Measurements from ENCODE around the gene COLEC12. TPM values are rescaled to one million over a fixed set of nuclear protein-coding genes. Genes with fewer than 3 reads are reported as not detected.

Gene COLEC12
- total and polyA plus RNA-seq, 2 donors (not counting 3 experiments of a cell fraction or from before 2014, with no cell fraction given): 8.0 to 17.1 TPM

GRCh38 chr18:433960-434359, 66.5 kb downstream of the COLEC12 start:
- H3K27ac ChIP-seq (ENCODE audit: insufficient read depth, low read depth, low read length): no peak overlapping the region
- peak; percentile 91 for TF ChIP-seq JUN (IDR thresholded peaks at IDR 0.05; ENCODE audit: borderline replicate concordance, insufficient read depth, insufficient read length, low read depth)
- TF ChIP-seq MAX (IDR thresholded peaks at IDR 0.05; ENCODE audit: insufficient read depth, insufficient read length): no peak
- no peak for TF ChIP-seq POLR2A (IDR thresholded peaks at IDR 0.05; ENCODE audit: low read depth, low read length)
- TF ChIP-seq FOS (IDR thresholded peaks at IDR 0.05; ENCODE audit: borderline replicate concordance, insufficient read depth, low read length): peak; percentile 69
- no peak for TF ChIP-seq POLR2AphosphoS5 (IDR thresholded peaks at IDR 0.05; ENCODE audit: insufficient read depth, low read depth, low read length)
- no peaks in the 10 kb centered on the region for H3K36me3 ChIP-seq (ENCODE audit: control insufficient read depth in 2 of 2, extremely low read depth in 1 of 2, insufficient read depth in 2 of 2, low read length in 2 of 2)
- peaks cover 14% of the 10 kb centered on the region for H3K4me1 ChIP-seq (ENCODE audit: control insufficient read depth, extremely low read depth, insufficient read depth, low read length)
- no peak overlapping the region for H2AFZ ChIP-seq (ENCODE audit: low read depth, low read length)
- ChIA-PET POLR2A (no interaction called here), CTCF (interaction anchor here (1.4 kb wide), 2 partner anchors 10 to 24 kb away, joined by 4 read pairs; no protein-coding TSS in a partner anchor)
- no peak overlapping the region for H3K4me2 ChIP-seq (ENCODE audit: insufficient read depth, low read length)
- no peaks in the 10 kb centered on the region for H3K9me1 ChIP-seq (replicated peaks; ENCODE audit: control insufficient read depth, extremely low read depth, insufficient read depth, low read length)
- DNase-seq (ENCODE audit: low read depth, low spot score): peak; percentile 43
- no peaks in the 10 kb centered on the region for H4K20me1 ChIP-seq (replicated peaks; ENCODE audit: control insufficient read depth, extremely low read depth, insufficient read depth, low read length)
- H3K27me3 ChIP-seq (ENCODE audit: control insufficient read depth in 2 of 2, insufficient read depth in 2 of 2, low read length in 2 of 2): no peaks in the 10 kb centered on the region
- H3K79me2 ChIP-seq (ENCODE audit: control insufficient read depth, insufficient read depth, low read length): no peaks in the 10 kb centered on the region
- peak; percentile 12 for FAIRE-seq
- H3K4me3 ChIP-seq (replicated peaks in 1 of 3; ENCODE audit: insufficient read depth in 1 of 3, low read depth in 1 of 3, low read length in 3 of 3): no peak overlapping the region
- no peak overlapping the region for H3K9ac ChIP-seq (replicated peaks; ENCODE audit: extremely low read depth, insufficient read depth, low read length)
- no peaks in the 10 kb centered on the region for H3K9me3 ChIP-seq (replicated peaks; ENCODE audit: control insufficient read depth, insufficient read depth, low read length)
- BruUV-seq (replicated peaks): no TSS peak
- intact Hi-C loops (cut with micrococcal nuclease) (no loop called here), dilution Hi-C loops (cut with MboI; ENCODE audit: extremely low pct_ligation_motif_present, low sequenced_read_pairs) (no loop called here)

DNA sequence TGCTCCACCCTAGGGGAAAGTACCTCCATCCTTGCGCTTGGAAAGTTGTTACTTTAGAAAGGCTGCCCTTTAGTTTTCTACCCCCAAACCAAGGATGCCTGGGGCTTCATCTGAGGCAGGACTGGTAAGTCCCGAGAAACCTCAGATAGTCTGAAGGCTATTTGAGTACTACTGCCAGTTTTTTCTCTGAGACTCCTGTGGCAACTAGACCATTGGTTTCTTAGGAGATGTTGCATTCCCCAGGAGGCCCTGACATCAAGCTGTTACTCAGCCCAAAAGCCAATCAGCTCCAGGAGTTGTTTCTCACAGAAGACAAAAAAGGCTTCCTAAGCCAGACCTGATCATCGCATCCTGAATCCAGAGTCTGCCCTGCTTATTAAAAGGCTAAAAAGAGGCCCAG, 67.2 kb downstream of the COLEC12 start:
- intact Hi-C loops (cut with micrococcal nuclease): no loop called here
- no peaks in the 10 kb centered on the region for H3K79me2 ChIP-seq (ENCODE audit: control insufficient read depth, insufficient read depth, low read length)
- no peaks in the 10 kb centered on the region for H3K27me3 ChIP-seq (ENCODE audit: control insufficient read depth in 2 of 2, insufficient read depth in 2 of 2, low read length in 2 of 2)
- H4K20me1 ChIP-seq (replicated peaks; ENCODE audit: control insufficient read depth, extremely low read depth, insufficient read depth, low read length): no peaks in the 10 kb centered on the region
- FAIRE-seq (no peak), DNase-seq (ENCODE audit: low read depth, low spot score) (no peak)
- ChIA-PET CTCF (interaction anchor here (0.6 to 1.1 kb wide), 2 partner anchors 9 to 22 kb away, joined by 3 to 5 read pairs; no protein-coding TSS in a partner anchor), POLR2A (no interaction called here)
- dilution Hi-C loops (cut with MboI; ENCODE audit: extremely low pct_ligation_motif_present, low sequenced_read_pairs): no loop called here
- peaks cover 14% of the 10 kb centered on the region for H3K4me1 ChIP-seq (ENCODE audit: control insufficient read depth, extremely low read depth, insufficient read depth, low read length)
- H3K9ac ChIP-seq (replicated peaks; ENCODE audit: extremely low read depth, insufficient read depth, low read length): no peak overlapping the region
- no peak overlapping the region for H3K4me3 ChIP-seq (replicated peaks in 1 of 3; ENCODE audit: insufficient read depth in 1 of 3, low read depth in 1 of 3, low read length in 3 of 3)
- H3K36me3 ChIP-seq (ENCODE audit: control insufficient read depth in 2 of 2, extremely low read depth in 1 of 2, insufficient read depth in 2 of 2, low read length in 2 of 2): no peaks in the 10 kb centered on the region
- H2AFZ ChIP-seq (ENCODE audit: low read depth, low read length): peak overlapping the region; percentile 34
- no TSS peak for BruUV-seq (replicated peaks)
- H3K9me3 ChIP-seq (replicated peaks; ENCODE audit: control insufficient read depth, insufficient read depth, low read length): no peaks in the 10 kb centered on the region
- no peaks in the 10 kb centered on the region for H3K9me1 ChIP-seq (replicated peaks; ENCODE audit: control insufficient read depth, extremely low read depth, insufficient read depth, low read length)
- no peak overlapping the region for H3K4me2 ChIP-seq (ENCODE audit: insufficient read depth, low read length)
- H3K27ac ChIP-seq (ENCODE audit: insufficient read depth, low read depth, low read length): no peak overlapping the region
- no peak for TF ChIP-seq JUN (IDR thresholded peaks at IDR 0.05; ENCODE audit: borderline replicate concordance, insufficient read depth, insufficient read length, low read depth)
- TF ChIP-seq POLR2A (IDR thresholded peaks at IDR 0.05; ENCODE audit: low read depth, low read length): no peak
- no peak for TF ChIP-seq MAX (IDR thresholded peaks at IDR 0.05; ENCODE audit: insufficient read depth, insufficient read length)
- TF ChIP-seq GATA2 (IDR thresholded peaks at IDR 0.05; ENCODE audit: insufficient read depth, insufficient read length, low read depth, low read length): no peak
- TF ChIP-seq CTCF (IDR thresholded peaks at IDR 0.05; ENCODE audit: extremely low read depth in 1 of 2, insufficient read depth in 1 of 2, low read depth in 1 of 2, low read length in 2 of 2): no peak
- no peak for TF ChIP-seq MYC (IDR thresholded peaks at IDR 0.05; ENCODE audit: low read depth, low read length)
- TF ChIP-seq POLR2AphosphoS5 (IDR thresholded peaks at IDR 0.05; ENCODE audit: insufficient read depth, low read depth, low read length): no peak
- no peak for TF ChIP-seq FOS (IDR thresholded peaks at IDR 0.05; ENCODE audit: borderline replicate concordance, insufficient read depth, low read length)
- TF ChIP-seq EZH2 (IDR thresholded peaks at IDR 0.05; ENCODE audit: borderline replicate concordance, low read depth, low read length, severe bottlenecking): no peak
